Muscle of back (tissue), 13 donors: ENCODE results near the gene LINS1. TPM values are rescaled to one million over a fixed set of nuclear protein-coding genes. Genes with fewer than 3 reads are reported as not detected.

ENCODE experiments used
- DNase-seq, 3 donors: peaks; one replicate each; pipeline versions ENCODE4 v3.0.0 to v3.0.0-alpha.2; 2013
- long read RNA-seq, 9 donors: transcript quantifications; one replicate each; lab custom pipeline, GENCODE V29; 2026
- polyA plus RNA-seq, 10 donors: library from polyadenylated mRNA; unstranded; fragments of 120-200 nt; gene quantifications; one replicate each; pipeline ENCODE4 v1.2.1, GENCODE V29; 2013; ENCODE audit not compliant: insufficient read length in 10 of 10

The LINS1 gene, protein sequence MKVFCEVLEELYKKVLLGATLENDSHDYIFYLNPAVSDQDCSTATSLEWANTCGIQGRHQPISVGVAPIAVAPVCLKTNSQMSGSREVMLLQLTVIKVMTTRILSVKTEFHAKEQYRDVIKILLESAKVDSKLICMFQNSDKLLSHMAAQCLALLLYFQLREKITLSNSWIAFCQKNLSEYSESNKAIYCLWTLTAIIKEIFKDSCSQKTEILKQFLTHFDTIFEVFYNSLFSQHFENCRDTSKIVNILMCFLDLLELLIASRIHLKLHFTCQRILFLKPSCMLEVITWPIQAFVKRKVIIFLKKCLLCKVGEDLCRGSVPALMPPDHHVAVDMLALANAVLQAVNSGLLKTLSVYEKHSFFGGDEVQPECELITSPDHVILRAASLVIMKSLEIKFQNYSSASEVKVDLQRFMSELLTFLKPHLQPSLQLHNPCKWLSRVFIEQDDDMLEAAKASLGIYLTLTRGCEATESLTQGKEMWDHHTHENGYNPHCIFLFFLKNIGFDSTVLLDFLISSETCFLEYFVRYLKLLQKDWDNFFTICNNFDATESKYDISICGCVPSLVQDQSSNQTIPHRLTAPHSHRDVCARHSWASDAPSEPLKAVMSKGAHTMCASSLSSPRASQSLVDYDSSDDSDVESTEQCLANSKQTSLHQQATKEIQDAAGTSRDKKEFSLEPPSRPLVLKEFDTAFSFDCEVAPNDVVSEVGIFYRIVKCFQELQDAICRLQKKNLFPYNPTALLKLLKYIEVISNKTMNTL
- 10 to 100 TPM; 11.3 to 20.1 (median 17.6) TPM for polyA plus RNA-seq
- long read RNA-seq, donor 1, full-length matches to known transcripts: 3 of 3 reads
- long read RNA-seq, donor 1, partial matches to known transcripts: 0 of 3 reads
- long read RNA-seq, donor 1, other reads (novel, unspliced or antisense): 0 of 3 reads
- long read RNA-seq, donor 2, partial matches to known transcripts: 0 of 2 reads
- long read RNA-seq, donor 2, other reads (novel, unspliced or antisense): 0 of 2 reads
- long read RNA-seq, donor 3: 0 reads
- long read RNA-seq, donor 4, partial matches to known transcripts: 0 of 1 reads
- long read RNA-seq, donor 4, other reads (novel, unspliced or antisense): 0 of 1 reads
- long read RNA-seq, donor 5, full-length matches to known transcripts: 4 of 4 reads
- long read RNA-seq, donor 5, partial matches to known transcripts: 0 of 4 reads
- long read RNA-seq, donor 5, other reads (novel, unspliced or antisense): 0 of 4 reads
- long read RNA-seq, donor 6, partial matches to known transcripts: 0 of 3 reads
- long read RNA-seq, donor 6, other reads (novel, unspliced or antisense): 0 of 3 reads
- long read RNA-seq, donor 7, partial matches to known transcripts: 0 of 1 reads
- long read RNA-seq, donor 7, other reads (novel, unspliced or antisense): 0 of 1 reads
- long read RNA-seq, donor 8, full-length matches to known transcripts: 2 of 2 reads
- long read RNA-seq, donor 8, partial matches to known transcripts: 0 of 2 reads
- long read RNA-seq, donor 8, other reads (novel, unspliced or antisense): 0 of 2 reads
- long read RNA-seq, donor 9: 0 reads

- DNase-seq: peak; percentile 100
Observed at GRCh38 chr15:100602064-100602822, at the start of gene LINS1, which contains the start of gene ASB7. LINS1 (minus strand) TSS chr15:100602184; CDS start chr15:100580842, 21,342 bp downstream. ASB7 (plus strand) TSS chr15:100602589; CDS start chr15:100612217, 9,628 bp downstream.

DNA sequence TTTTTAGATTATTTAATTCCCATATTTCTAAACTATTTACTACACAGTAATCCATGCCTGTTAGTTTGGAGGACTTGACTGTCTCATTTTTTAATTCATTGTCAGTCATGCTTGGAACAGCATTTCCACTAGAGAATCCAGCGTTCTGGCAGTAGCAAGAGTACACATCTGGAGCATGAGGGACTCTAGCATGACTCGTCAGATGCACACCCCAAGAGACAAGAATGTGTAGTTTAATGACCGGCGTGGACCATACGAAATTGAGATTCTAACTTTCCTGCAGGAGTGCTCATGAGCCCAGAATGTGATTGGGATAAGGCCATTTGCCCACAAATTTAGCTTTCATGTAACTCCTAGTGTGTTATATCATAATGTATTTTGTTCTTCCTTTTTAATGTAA is 49.3 kb upstream of the LINS1 start:
- peak; percentile 41 to 83 (median 64) for DNase-seq

DNA sequence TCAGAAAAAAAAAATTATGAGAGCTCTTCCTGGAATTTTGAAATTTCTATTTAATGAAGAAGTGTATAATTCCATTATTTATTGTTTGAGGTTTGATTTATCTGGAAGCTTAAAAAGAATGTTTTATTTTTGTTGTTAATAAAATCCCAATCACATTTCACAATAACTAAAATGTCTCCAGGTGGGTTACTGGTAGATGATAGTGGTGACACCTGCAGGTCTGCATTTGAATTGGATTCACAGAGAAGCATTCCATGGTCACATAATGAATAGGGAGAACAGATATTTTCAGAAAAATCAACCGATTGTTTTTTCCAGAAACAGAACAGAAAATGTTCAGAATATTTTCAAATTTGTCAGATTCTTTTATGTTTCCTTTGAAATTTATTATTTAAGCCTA is 48.7 kb upstream of the LINS1 start:
- DNase-seq: no peak

GRCh38 chr15:100648951-100649350 is 47.0 kb upstream of the LINS1 start:
- no peak for DNase-seq

- DNase-seq: no peak
Observed at GRCh38 chr15:100645671-100646070, 43.7 kb upstream of the LINS1 start.

GRCh38 chr15:100642950-100643338 is 41.0 kb upstream of the LINS1 start:
- DNase-seq: no peak

DNA sequence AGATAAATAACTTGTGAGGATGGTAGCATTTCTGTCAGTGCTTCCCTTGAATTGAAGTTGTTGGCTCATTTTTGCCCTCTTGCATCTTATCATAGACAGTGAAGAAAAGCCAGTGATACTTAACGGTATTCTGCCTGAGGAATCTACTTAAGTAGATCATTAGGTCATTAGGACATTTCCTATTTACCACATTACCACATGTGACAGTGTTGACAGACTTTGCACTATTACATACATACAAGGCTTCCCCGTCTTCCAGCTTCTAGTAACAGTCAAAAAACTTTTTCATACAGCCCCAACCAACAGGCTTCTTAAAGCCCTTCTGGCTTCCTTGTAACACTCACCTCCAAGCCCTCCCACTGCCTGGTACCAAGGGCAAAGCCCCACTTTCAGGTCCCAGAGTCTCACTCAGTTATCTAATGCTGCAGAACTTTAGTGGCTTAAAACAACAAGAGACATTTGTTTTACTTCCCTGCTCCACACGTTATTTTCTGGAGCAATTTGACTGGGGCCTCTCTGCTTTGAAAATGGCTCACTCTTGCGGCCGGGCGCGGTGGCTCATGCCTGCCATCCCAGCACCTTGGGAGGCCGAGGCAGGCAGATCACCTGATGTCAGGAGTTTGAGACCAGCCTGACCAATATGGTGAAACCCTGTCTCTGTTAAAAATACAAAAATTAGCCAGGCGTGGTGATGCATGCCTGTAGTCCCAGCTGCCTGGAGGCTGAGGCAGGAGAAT is 40.4 kb upstream of the LINS1 start:
- DNase-seq: no peak

DNA sequence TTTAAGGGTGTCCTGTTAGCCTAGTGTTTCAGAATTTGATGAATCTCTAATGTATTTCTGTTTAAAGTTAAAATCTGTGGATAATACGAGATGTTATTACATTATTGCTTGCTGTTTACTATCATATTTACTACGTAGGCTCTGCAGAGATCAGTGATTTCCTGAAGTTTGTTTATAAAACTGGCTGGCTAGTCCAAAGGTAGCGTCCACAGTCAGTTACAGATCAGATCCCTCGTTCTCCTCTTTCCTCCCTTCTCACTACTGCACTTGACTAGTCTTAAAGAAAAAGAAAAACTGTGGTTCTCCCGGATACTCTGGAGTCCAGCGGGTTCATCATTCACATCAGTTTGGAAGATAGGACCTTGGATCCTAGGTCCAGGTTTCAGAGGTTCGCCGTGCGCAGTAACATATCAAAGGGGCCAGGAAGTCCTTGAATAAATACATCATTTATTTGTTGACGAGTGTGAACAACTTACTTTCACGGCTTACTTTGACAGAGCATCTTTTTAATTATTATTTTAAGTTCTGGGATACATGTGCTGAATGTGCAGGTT is 36.3 kb upstream of the LINS1 start:
- DNase-seq: no peak

GRCh38 chr15:100635406-100636071 is 33.6 kb upstream of the LINS1 start:
- no peak for DNase-seq

DNA sequence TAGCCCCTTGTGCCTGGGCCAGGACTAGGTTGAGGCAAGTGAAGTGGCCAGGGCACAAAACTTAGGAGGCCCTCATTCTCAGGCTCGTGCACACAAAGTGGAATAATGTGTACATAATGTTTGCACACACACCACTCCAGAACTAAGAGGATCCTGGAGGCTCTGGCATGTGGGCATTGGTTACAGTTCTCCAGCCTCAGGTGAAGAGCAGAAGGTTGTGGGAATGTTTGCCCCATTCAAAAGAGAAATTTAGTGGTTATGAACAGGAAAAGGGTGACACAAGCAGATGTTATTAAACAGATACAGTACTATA is 31.7 kb upstream of the LINS1 start:
- DNase-seq: no peak

DNA sequence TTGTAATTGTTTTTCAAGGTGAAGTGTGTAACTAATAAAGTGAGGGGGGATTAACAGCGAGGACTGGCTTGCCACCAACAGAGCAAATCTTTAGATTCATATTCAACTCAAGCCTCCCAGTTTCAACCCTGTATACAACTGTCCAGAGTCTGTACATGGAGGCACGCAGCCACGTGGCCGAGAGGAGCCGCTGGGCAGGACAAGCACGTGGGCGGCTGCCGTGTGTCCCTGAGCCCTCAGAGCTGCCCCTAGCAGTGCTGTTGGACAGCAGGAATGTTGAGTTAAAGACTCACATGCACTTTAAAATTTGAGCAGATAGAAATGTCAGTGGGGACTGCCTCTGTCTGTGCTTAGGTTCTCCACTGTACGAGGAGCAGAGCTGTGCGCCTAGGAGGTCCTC is 29.8 kb upstream of the LINS1 start:
- no peak for DNase-seq

GRCh38 chr15:100628746-100629145 is 26.8 kb upstream of the LINS1 start:
- DNase-seq: peak in 1 of 3 donors; percentile 39

- DNase-seq: peak; percentile 76 to 91 (median 87)
Observed at GRCh38 chr15:100627789-100628395, 25.9 kb upstream of the LINS1 start.

GRCh38 chr15:100623301-100623700 is 21.3 kb upstream of the LINS1 start:
- peak in 1 of 3 donors; percentile 28 for DNase-seq

DNA sequence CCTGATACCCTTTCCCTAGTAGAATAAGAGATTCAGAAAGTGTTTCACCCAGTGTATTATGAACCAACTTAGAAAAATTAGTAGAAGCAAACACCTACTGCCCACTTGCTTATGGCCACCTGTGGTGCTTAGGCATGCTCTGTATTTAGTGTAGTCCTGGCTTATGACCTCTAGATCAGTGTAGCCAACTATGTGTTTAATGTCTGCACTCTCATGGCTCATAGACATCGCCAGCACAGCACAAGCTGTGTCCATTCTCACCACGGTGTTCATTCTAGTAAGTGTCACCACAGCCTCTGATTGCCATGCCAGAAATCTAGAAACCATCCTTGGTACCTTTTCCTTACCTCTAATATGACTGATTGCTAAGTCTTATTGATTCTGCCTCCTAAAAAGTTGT is 14.7 kb upstream of the LINS1 start:
- DNase-seq: no peak

DNA sequence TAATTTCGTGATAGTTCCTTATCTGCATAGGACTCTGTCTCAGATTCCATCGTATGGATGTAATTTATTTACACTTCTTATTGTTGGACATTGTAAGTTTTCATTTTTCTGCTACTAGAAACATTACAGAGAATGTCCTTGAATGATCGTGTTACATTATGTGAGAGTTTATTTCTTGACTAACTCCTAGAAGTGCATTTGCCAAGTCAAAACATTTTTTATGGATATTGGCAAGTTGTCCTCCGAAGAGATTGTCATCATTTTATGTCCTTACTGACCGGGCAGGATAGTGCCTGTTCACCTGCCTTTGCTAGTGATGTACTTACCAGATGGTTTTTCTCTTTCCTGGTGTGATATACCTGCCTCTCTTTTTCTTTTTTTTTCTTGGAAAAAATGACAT is 13.8 kb upstream of the LINS1 start:
- DNase-seq: no peak

DNA sequence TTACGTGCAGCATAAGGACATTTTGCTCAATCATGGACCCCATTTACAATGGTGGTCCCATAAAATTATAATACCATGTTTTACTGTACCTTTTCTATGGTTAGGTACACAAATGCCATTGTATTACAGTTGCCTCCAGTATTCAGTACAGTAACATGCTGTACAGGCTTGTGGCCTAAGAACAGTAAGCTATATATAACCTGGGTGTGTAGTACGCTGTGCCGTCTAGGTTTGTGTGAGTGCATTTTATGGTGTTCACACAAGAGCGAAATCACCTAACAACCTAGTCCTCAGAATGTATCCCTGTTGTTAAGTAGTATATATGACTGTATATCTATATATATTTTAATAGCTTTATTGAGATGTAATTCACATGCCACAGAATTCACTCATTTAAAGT is 12.9 kb upstream of the LINS1 start:
- DNase-seq: no peak

GRCh38 chr15:100614336-100614735 is 12.4 kb upstream of the LINS1 start:
- no peak for DNase-seq

DNA sequence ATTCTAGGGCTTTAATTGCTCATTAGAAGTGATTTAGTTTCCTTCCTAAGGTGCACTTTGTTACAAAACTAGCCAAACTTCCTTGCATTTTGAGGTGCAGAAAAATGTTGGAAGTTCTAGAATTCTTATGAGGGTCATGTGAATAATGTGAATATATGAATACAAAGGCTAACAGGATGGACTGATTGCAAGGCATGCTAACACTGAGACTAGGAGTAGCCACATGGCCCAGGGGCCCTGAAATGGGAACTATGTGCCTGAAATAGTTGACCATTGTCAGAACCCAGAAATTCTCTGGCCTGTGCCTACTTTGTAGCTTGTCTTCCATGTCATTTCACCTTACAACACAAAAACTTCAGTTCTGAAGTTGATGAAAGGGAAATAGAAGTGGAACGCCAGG is 11.2 kb upstream of the LINS1 start:
- DNase-seq: no peak
